H1 (cell line): Measurements from ENCODE around the gene TNS4. TPM values are rescaled to one million over a fixed set of nuclear protein-coding genes. Genes with fewer than 3 reads are reported as not detected.

Experiments used
- ASH2L ChIP-seq: fragments of 200-600, 300-600 bp; sonication (generic); IDR thresholded peaks from one replicate; pipeline ENCODE4 v1.7.1; 2017; ENCODE audit warnings: low read length
- BRCA1 ChIP-seq: IDR thresholded peaks from 2 replicates; pipeline ENCODE4 v1.6.1; 2012; ENCODE audit warnings: low read depth, low read length, improper control_type of control experiment
- CBX5 ChIP-seq: fragments of 300-800, 300-1000 bp; sonication (generic); IDR thresholded peaks from 2 replicates; pipeline ENCODE4 v1.7.1; 2016; ENCODE audit warnings: antibody characterized with exemption, low read length, low read depth
- CEBPB ChIP-seq: IDR thresholded peaks from 2 replicates; pipeline ENCODE4 v1.6.1; 2012; ENCODE audit warnings: low read depth, low read length
- CHD2 ChIP-seq: IDR thresholded peaks from 2 replicates; pipeline ENCODE4 v1.6.1; 2012; ENCODE audit warnings: low read length, improper control_type of control experiment
- EGR1 ChIP-seq: IDR thresholded peaks from 2 replicates; pipeline ENCODE4 v1.6.1; 2011; ENCODE audit warnings: low read depth, low read length, borderline replicate concordance
- EP300 ChIP-seq, 2 experiments: IDR thresholded peaks; 1 replicate in 1 of 2; 2 replicates in 1 of 2; pipeline ENCODE4 v1.6.1; 2011 to 2012; ENCODE audit warnings: low read depth in 2 of 2, low read length in 2 of 2, mild to moderate bottlenecking in 2 of 2, borderline replicate concordance in 1 of 2, inconsistent platforms in 1 of 2, moderate library complexity in 1 of 2
- GABPA ChIP-seq: IDR thresholded peaks from 2 replicates; pipeline ENCODE4 v1.6.1; 2011; ENCODE audit warnings: mild to moderate bottlenecking, low read length, moderate library complexity, borderline replicate concordance; ENCODE audit not compliant: insufficient read depth
- JUND ChIP-seq: IDR thresholded peaks from 2 replicates; pipeline ENCODE4 v1.6.1; 2011; ENCODE audit warnings: mild to moderate bottlenecking, improper control_type of control experiment, low read length
- KDM1A ChIP-seq: fragments of 200-600, 300-600 bp; sonication (generic); IDR thresholded peaks from 2 replicates; pipeline ENCODE4 v1.7.1; 2016; ENCODE audit warnings: mild to moderate bottlenecking, low read length, borderline replicate concordance
- KDM5A ChIP-seq: fragments of 200-600 bp; IDR thresholded peaks from 2 replicates; pipeline ENCODE4 v1.7.1; 2012; ENCODE audit warnings: mild to moderate bottlenecking, low read length, inconsistent platforms, mixed read lengths
- MAFK ChIP-seq: IDR thresholded peaks from 2 replicates; pipeline ENCODE4 v1.6.1; 2012; ENCODE audit warnings: low read depth, mild to moderate bottlenecking, improper control_type of control experiment, low read length
- NANOG ChIP-seq: IDR thresholded peaks from 2 replicates; pipeline ENCODE4 v1.6.1; 2011; ENCODE audit warnings: low read length, low read depth, mild to moderate bottlenecking, inconsistent platforms; ENCODE audit not compliant: insufficient read depth, poor library complexity, severe bottlenecking
- POU5F1 ChIP-seq: IDR thresholded peaks from 2 replicates; pipeline ENCODE4 v1.6.1; 2011; ENCODE audit warnings: low read depth, mild to moderate bottlenecking, low read length, moderate library complexity
- SIN3A ChIP-seq, 2 experiments: IDR thresholded peaks in 1 of 2; conservative IDR thresholded peaks in 1 of 2; 2 replicates each; pipeline ENCODE4 v1.6.1; 2011 to 2012; ENCODE audit warnings: low read length in 2 of 2, improper control_type of control experiment in 1 of 2, low read depth in 1 of 2, mild to moderate bottlenecking in 1 of 2
- SIRT6 ChIP-seq: IDR thresholded peaks from one replicate; pipeline ENCODE4 v1.7.1; 2012; ENCODE audit warnings: low read length, inconsistent platforms
- SIX5 ChIP-seq: IDR thresholded peaks from 2 replicates; pipeline ENCODE4 v1.6.1; 2011; ENCODE audit warnings: mild to moderate bottlenecking, low read depth, low read length
- SP1 ChIP-seq: IDR thresholded peaks from 2 replicates; pipeline ENCODE4 v1.6.1; 2011; ENCODE audit warnings: low read depth, low read length
- SP2 ChIP-seq: IDR thresholded peaks from 2 replicates; pipeline ENCODE4 v1.6.1; 2012; ENCODE audit warnings: mild to moderate bottlenecking, low read length, inconsistent platforms
- SUZ12 ChIP-seq: fragments of 200-600 bp; sonication (generic); IDR thresholded peaks from 2 replicates; pipeline ENCODE4 v1.6.1; 2012; ENCODE audit warnings: mild to moderate bottlenecking, inconsistent platforms, low read length, moderate library complexity, mixed read lengths
- TCF12 ChIP-seq: IDR thresholded peaks from 2 replicates; pipeline ENCODE4 v1.6.1; 2011; ENCODE audit warnings: low read depth, mild to moderate bottlenecking, low read length
- polyA plus RNA-seq, 7 experiments: library from polyadenylated mRNA; depleted of rRNA in 3 of 7; stranded (reverse) in 5 of 7; unstranded in 2 of 7; fragments of >200 nt in 5 of 7; fragments of 200-250 nt in 2 of 7; gene quantifications; 1 replicate in 5 of 7; 2 replicates in 1 of 7; 4 replicates in 1 of 7; pipeline versions ENCODE4 v1.2.1 to v1.2.3, GENCODE V29; 2011 to 2013; ENCODE audit warnings: missing spikeins in 2 of 7, mixed read lengths in 2 of 7
- total RNA-seq: library from RNA; stranded (reverse); fragmentation: NEBNext Ultra II Directional; extraction: Animal tissue kit (Norgen Biotek cat#: 25700); gene quantifications from 2 replicates; pipeline ENCODE4 v1.2.1, GENCODE V29; 2021
- TF ChIP-seq, protein P1 (sequence below): IDR thresholded peaks from 2 replicates; pipeline ENCODE4 v1.6.1; 2012; ENCODE audit warnings: inconsistent platforms
- TF ChIP-seq, protein P2 (sequence below): IDR thresholded peaks from 2 replicates; pipeline ENCODE4 v1.6.1; 2011; ENCODE audit warnings: low read depth, mild to moderate bottlenecking, low read length; ENCODE audit not compliant: insufficient read depth
- TF ChIP-seq, protein P3 (sequence below): IDR thresholded peaks from 2 replicates; pipeline ENCODE4 v1.6.1; 2012; ENCODE audit warnings: low read length, inconsistent platforms

TNS4 gene
- total and polyA plus RNA-seq, 2 of the 8 experiments (the other 6 are each of a cell fraction or from before 2014, with no cell fraction given), result 0.20 to 0.21 TPM

DNA sequence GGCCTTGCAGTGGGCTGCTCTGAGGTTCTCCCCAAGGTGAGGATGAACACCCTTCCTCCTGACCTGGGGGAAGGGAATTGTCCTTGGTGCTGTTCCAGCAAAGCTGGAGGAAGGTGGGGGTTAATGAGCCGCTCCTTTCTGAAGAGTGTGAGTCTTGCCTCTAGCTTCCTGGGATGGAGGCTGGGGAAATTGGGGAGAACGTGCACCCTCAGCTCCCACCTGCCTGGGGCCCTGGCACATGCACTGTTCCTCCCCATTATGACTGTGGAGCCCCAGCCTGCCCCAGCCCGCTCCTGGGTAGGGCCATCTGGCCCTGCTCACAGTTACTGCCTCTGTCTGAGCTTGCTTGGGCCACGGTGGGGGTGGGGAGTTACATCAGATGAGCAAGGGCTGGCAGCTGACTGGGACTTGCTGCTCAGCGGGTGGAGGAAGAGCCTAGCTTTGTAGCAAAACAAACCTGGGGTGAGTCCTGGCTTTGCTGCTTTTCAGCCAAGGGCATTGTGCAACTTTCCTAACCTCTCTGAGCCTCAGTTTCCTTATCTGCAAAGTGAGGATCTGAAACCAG, 11.1 kb downstream of the TNS4 start (continued):
- TF ChIP-seq SIN3A (conservative IDR thresholded peaks at IDR 0.05 in 1 of 2, IDR thresholded peaks at IDR 0.05 in 1 of 2; ENCODE audit: low read depth in 1 of 2, low read length in 2 of 2) (no peak; a peak in 1 of 4 replicates), ASH2L (peak; percentile 65), CHD2 (peak; percentile 46; the same call in 1 of the 2 replicates), EP300 (IDR thresholded peaks at IDR 0.05; ENCODE audit: borderline replicate concordance in 1 of 2, low read depth in 2 of 2, low read length in 2 of 2) (no peak), SIRT6 (no peak), TCF12 (0 out of 2 replicates have a peak, but pooled peaks have one; percentile 69), CEBPB (peak; percentile 87), GABPA (no peak), KDM5A (no peak), JUND (no peak), SP2 (no peak), SIX5 (no peak), NANOG (no peak), MAFK (no peak), POU5F1 (no peak), KDM1A (no peak), BRCA1 (no peak), CBX5 (no peak), SUZ12 (no peak), EGR1 (no peak), SP1 (no peak)
- TF ChIP-seq, protein P1, sequence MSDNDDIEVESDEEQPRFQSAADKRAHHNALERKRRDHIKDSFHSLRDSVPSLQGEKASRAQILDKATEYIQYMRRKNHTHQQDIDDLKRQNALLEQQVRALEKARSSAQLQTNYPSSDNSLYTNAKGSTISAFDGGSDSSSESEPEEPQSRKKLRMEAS, result peak; percentile 43
- TF ChIP-seq, protein P2, sequence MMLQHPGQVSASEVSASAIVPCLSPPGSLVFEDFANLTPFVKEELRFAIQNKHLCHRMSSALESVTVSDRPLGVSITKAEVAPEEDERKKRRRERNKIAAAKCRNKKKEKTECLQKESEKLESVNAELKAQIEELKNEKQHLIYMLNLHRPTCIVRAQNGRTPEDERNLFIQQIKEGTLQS, result no peak
- TF ChIP-seq, protein P3, sequence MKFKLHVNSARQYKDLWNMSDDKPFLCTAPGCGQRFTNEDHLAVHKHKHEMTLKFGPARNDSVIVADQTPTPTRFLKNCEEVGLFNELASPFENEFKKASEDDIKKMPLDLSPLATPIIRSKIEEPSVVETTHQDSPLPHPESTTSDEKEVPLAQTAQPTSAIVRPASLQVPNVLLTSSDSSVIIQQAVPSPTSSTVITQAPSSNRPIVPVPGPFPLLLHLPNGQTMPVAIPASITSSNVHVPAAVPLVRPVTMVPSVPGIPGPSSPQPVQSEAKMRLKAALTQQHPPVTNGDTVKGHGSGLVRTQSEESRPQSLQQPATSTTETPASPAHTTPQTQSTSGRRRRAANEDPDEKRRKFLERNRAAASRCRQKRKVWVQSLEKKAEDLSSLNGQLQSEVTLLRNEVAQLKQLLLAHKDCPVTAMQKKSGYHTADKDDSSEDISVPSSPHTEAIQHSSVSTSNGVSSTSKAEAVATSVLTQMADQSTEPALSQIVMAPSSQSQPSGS, result no peak
